ENCODE measurements around the gene AGAP2.

The AGAP2 gene

DNA sequence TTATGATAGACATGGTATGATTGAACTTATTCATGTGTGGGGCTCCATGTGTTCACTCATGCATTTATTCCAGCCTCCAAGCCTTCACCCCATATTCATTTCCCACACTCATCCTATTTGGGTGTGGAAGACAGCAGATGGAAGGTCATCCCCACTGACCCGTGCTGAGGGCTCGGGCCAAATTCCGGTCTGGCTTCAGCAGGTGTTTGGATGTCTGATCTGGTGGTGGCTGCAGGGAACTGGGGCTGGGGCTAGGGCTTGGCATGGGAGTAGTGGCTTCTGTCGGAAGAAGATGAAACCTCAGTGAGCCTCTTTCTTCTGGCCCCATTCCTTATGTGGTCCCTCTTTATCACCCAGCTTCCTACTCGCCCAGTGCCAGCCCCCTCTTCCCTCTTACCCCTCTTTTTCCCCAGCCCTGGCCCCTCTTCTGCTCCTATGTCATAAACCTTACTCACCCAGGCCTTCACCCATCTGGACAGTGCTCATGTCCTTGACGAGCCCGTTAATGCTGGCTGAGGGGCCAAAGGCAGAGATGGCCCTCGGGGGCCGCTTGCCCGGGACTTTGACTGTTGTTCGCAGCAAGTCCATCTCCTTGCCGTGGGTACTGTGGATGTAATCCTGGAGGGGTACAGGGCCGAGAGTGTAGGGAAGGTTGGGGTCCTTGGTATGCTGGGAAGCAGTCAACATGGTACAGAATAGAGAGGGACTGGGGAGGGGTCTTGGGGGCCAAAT lies 8.0 kb downstream of the AGAP2 start:
- no peaks in the 10 kb centered on the region for H3K9me2 ChIP-seq (replicated peaks; ENCODE audit: insufficient read depth, low read length)
- no peak overlapping the region for H3K4me2 ChIP-seq (ENCODE audit: low read depth, low read length, poor library complexity, severe bottlenecking)
- no peak overlapping the region for H3K4me3 ChIP-seq (ENCODE audit: insufficient read depth, low read length, poor library complexity, severe bottlenecking)
- no peak overlapping the region for H3K9ac ChIP-seq (ENCODE audit: low read length)
- peaks cover 3% of the 10 kb centered on the region; the same call in 1 of the 2 replicates for H3K36me3 ChIP-seq (ENCODE audit: low read length)
- TF ChIP-seq, protein P1, sequence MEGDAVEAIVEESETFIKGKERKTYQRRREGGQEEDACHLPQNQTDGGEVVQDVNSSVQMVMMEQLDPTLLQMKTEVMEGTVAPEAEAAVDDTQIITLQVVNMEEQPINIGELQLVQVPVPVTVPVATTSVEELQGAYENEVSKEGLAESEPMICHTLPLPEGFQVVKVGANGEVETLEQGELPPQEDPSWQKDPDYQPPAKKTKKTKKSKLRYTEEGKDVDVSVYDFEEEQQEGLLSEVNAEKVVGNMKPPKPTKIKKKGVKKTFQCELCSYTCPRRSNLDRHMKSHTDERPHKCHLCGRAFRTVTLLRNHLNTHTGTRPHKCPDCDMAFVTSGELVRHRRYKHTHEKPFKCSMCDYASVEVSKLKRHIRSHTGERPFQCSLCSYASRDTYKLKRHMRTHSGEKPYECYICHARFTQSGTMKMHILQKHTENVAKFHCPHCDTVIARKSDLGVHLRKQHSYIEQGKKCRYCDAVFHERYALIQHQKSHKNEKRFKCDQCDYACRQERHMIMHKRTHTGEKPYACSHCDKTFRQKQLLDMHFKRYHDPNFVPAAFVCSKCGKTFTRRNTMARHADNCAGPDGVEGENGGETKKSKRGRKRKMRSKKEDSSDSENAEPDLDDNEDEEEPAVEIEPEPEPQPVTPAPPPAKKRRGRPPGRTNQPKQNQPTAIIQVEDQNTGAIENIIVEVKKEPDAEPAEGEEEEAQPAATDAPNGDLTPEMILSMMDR (IDR thresholded peaks at IDR 0.05; ENCODE audit: insufficient read depth, low read length, poor library complexity, severe bottlenecking) = no peak
- TF ChIP-seq EZH2phosphoT487 (conservative IDR thresholded peaks at IDR 0.05; ENCODE audit: low read length) = no peak
- no peaks in the 10 kb centered on the region for H3K79me2 ChIP-seq (ENCODE audit: insufficient read depth, low read length)
- no peaks in the 10 kb centered on the region for H3F3A ChIP-seq (ENCODE audit: insufficient read depth)
- H4K20me1 ChIP-seq (ENCODE audit: low read depth, low read length) = no peaks in the 10 kb centered on the region
- no peak overlapping the region for H3K27ac ChIP-seq (ENCODE audit: low read depth, low read length)
- no peaks in the 10 kb centered on the region for H3K27me3 ChIP-seq (ENCODE audit: low read length)
- H3K9me3 ChIP-seq (ENCODE audit: insufficient read depth, low read length) = no peaks in the 10 kb centered on the region
- H2AFZ ChIP-seq (ENCODE audit: low read depth, low read length, severe bottlenecking) = no peak overlapping the region

DNA sequence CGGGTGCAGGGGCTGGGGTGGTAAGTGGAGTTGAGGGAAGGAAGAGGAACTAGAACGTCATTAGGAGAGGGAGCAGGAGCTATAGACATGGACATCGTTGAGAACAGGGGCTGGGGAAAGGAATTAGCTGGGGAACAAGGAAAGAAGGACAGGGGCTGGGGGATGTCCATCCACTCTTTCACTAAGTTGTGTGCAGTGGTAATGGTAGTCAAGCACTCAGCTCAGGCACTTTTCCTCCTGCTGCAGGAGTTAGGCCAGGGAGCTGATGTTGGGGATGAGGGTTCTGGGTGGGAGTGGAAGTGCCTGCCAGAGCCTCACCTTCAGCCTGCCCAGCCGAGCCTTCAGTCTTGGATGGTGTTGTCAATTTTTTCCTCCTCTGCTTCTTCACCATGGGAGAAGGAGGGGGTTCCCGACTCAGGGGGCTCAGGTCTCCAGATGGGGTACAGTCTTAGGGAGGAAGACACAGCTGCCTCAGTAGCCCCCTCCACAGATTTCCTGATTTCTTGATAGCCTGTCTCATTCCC lies 9.2 kb downstream of the AGAP2 start:
- Histone ChIP-seq H3K27ac (ENCODE audit: low read depth, low read length) (no peak overlapping the region), H3K79me2 (ENCODE audit: insufficient read depth, low read length) (no peaks in the 10 kb centered on the region), H4K20me1 (ENCODE audit: low read depth, low read length) (no peaks in the 10 kb centered on the region), H2AFZ (ENCODE audit: low read depth, low read length, severe bottlenecking) (no peak overlapping the region), H3F3A (ENCODE audit: insufficient read depth) (no peaks in the 10 kb centered on the region), H3K27me3 (ENCODE audit: low read length) (no peaks in the 10 kb centered on the region), H3K4me3 (ENCODE audit: insufficient read depth, low read length, poor library complexity, severe bottlenecking) (no peak overlapping the region), H3K9ac (ENCODE audit: low read length) (no peak overlapping the region), H3K4me2 (ENCODE audit: low read depth, low read length, poor library complexity, severe bottlenecking) (no peak overlapping the region), H3K36me3 (ENCODE audit: low read length) (peaks cover 3% of the 10 kb centered on the region; the same call in 1 of the 2 replicates), H3K9me3 (ENCODE audit: insufficient read depth, low read length) (no peaks in the 10 kb centered on the region), H3K9me2 (replicated peaks; ENCODE audit: insufficient read depth, low read length) (no peaks in the 10 kb centered on the region)
- no peak for TF ChIP-seq EZH2phosphoT487 (conservative IDR thresholded peaks at IDR 0.05; ENCODE audit: low read length)
- TF ChIP-seq, protein P1 (IDR thresholded peaks at IDR 0.05; ENCODE audit: insufficient read depth, low read length, poor library complexity, severe bottlenecking) = no peak

DNA sequence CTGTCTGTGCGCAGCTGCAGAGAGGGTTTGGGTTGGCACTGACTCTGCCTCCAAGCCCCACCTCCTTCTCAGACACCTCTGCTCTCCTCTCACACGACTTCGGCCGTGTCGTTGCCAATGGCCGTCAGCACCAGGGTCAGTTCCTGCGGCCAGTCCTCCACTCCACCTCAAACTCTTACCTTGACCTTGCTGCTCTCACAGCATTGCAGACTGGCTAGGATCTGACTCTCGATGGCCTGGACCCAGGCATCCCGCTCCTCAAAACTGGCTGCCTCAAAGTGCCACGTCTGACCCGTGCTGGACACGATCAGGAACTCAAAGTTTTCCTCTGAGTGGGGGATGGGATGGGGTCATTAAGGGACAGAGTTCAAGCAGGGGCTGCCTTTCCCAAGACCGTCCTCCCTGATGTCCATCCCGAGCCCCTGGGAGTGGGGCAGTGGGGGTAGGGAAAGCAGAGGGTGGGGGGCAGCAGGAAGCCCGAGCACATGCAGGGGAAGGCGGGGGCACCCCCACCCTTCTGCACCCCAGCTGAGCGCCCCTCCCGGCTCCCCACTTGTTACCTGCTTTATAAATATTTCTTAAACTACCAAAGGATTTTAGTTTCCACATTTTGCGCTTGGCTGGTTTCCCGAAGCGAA lies 10.7 kb downstream of the AGAP2 start:
- H3K27me3 ChIP-seq (ENCODE audit: low read length) = no peaks in the 10 kb centered on the region
- no peaks in the 10 kb centered on the region for H3K79me2 ChIP-seq (ENCODE audit: insufficient read depth, low read length)
- H3F3A ChIP-seq (ENCODE audit: insufficient read depth) = no peaks in the 10 kb centered on the region
- no peak overlapping the region for H3K9ac ChIP-seq (ENCODE audit: low read length)
- TF ChIP-seq, protein P1 (IDR thresholded peaks at IDR 0.05; ENCODE audit: insufficient read depth, low read length, poor library complexity, severe bottlenecking) = no peak
- TF ChIP-seq EZH2phosphoT487 (conservative IDR thresholded peaks at IDR 0.05; ENCODE audit: low read length) = no peak
- no peaks in the 10 kb centered on the region for H3K9me3 ChIP-seq (ENCODE audit: insufficient read depth, low read length)
- no peaks in the 10 kb centered on the region for H4K20me1 ChIP-seq (ENCODE audit: low read depth, low read length)
- H2AFZ ChIP-seq (ENCODE audit: low read depth, low read length, severe bottlenecking) = no peak overlapping the region
- no peak overlapping the region for H3K4me2 ChIP-seq (ENCODE audit: low read depth, low read length, poor library complexity, severe bottlenecking)
- H3K9me2 ChIP-seq (replicated peaks; ENCODE audit: insufficient read depth, low read length) = no peaks in the 10 kb centered on the region
- H3K36me3 ChIP-seq (ENCODE audit: low read length) = peaks cover 3% of the 10 kb centered on the region; the same call in 1 of the 2 replicates
- H3K4me3 ChIP-seq (ENCODE audit: insufficient read depth, low read length, poor library complexity, severe bottlenecking) = no peak overlapping the region
- H3K27ac ChIP-seq (ENCODE audit: low read depth, low read length) = no peak overlapping the region

Measured in SU-DHL-6 (cell line).